ENCODE results near the gene RFX1. TPM values are rescaled to one million over a fixed set of nuclear protein-coding genes. Genes with fewer than 3 reads are reported as not detected.
A peak's percentile ranks its signal among the peaks of the same experiment; 100 is the strongest.

The RFX1 gene
- total and polyA plus RNA-seq, 9 of the 15 experiments (the other 6 are each of a cell fraction or from before 2014, with no cell fraction given): 0.14 to 19.3 (median 1.2) TPM

- TF ChIP-seq MBD2 (IDR thresholded peaks at IDR 0.05; ENCODE audit: borderline replicate concordance, low read depth): peak; percentile 36; the same call in 1 of the 2 replicates
- no peak for TF ChIP-seq CREB1 (IDR thresholded peaks at IDR 0.05)
- TF ChIP-seq CREB1 (CRISPR knock-in tag; IDR thresholded peaks at IDR 0.05): 0 out of 2 replicates have a peak, but pooled peaks have one; percentile 41
- no peak for TF ChIP-seq KAT8 (IDR thresholded peaks at IDR 0.05; ENCODE audit: low read depth)
- TF ChIP-seq EZH2 (IDR thresholded peaks at IDR 0.05; ENCODE audit: borderline replicate concordance, low read depth, low read length): no peak
- 0 out of 2 replicates have a peak, but pooled peaks have one; percentile 37 for TF ChIP-seq SMAD3 (CRISPR knock-in tag; conservative IDR thresholded peaks at IDR 0.05)
- TF ChIP-seq FOXO4 (CRISPR knock-in tag; IDR thresholded peaks at IDR 0.05): no peak
- TF ChIP-seq ZNF280B (CRISPR knock-in tag; IDR thresholded peaks at IDR 0.05): no peak
- peak; percentile 99 for TF ChIP-seq ZBTB7A (IDR thresholded peaks at IDR 0.05; ENCODE audit: borderline replicate concordance, control insufficient read depth, low read depth, low read length)
- 0 out of 2 replicates have a peak, but pooled peaks have one; percentile 43 for TF ChIP-seq ARID1B (IDR thresholded peaks at IDR 0.05)
- no peak for TF ChIP-seq ZNF354B (CRISPR knock-in tag; IDR thresholded peaks at IDR 0.05)
- TF ChIP-seq TCF3 (CRISPR knock-in tag; IDR thresholded peaks at IDR 0.05): no peak
- TF ChIP-seq IRF2 (CRISPR knock-in tag; IDR thresholded peaks at IDR 0.05): no peak
- no peak for TF ChIP-seq ZNF143 (CRISPR knock-in tag; IDR thresholded peaks at IDR 0.05)
- TF ChIP-seq KAT2B (IDR thresholded peaks at IDR 0.05; ENCODE audit: low read depth, low read length): no peak
- no peak for TF ChIP-seq ZNF133 (CRISPR knock-in tag; IDR thresholded peaks at IDR 0.05)
- TF ChIP-seq ZNF311 (CRISPR knock-in tag; IDR thresholded peaks at IDR 0.05): no peak
- TF ChIP-seq E2F1 (CRISPR knock-in tag; IDR thresholded peaks at IDR 0.05): no peak
- no peak for TF ChIP-seq ZNF445 (CRISPR knock-in tag; IDR thresholded peaks at IDR 0.05; ENCODE audit: low read depth)
- peak; percentile 42; the same call in 1 of the 2 replicates for TF ChIP-seq GTF2F1 (IDR thresholded peaks at IDR 0.05; ENCODE audit: low read depth, low read length)
- TF ChIP-seq GTF2B (IDR thresholded peaks at IDR 0.05; ENCODE audit: extremely low read depth, insufficient read length): no peak
- no peak for TF ChIP-seq PHF21A (IDR thresholded peaks at IDR 0.05; ENCODE audit: borderline replicate concordance, low read depth)
- no peak for TF ChIP-seq PTRF (tag; IDR thresholded peaks at IDR 0.05)
- TF ChIP-seq HSF4 (CRISPR knock-in tag; IDR thresholded peaks at IDR 0.05; ENCODE audit: borderline replicate concordance): no peak
Measured at GRCh38 chr19:14031719-14032480, 25.8 kb upstream of the RFX1 start, which contains the start of gene IL27RA (continued).
